ENCODE measurements around the gene UGT3A1. TPM values are rescaled to one million over a fixed set of nuclear protein-coding genes. Genes with fewer than 3 reads are reported as not detected.

Gene UGT3A1
- total and polyA plus RNA-seq, 2 experiments from 2014 or later, result 1.6 to 3.1 TPM

GRCh38 chr5:35999547-35999946 lies 8.4 kb upstream of the UGT3A1 start:
- H3K36me3 Mint-ChIP-seq (ENCODE audit: low read depth), result no peaks in the 10 kb centered on the region
- TF ChIP-seq ETS1 (IDR thresholded peaks at IDR 0.05), result no peak
- TF ChIP-seq ZNF114 (CRISPR knock-in tag; IDR thresholded peaks at IDR 0.05), result no peak
- TF ChIP-seq, protein P1, sequence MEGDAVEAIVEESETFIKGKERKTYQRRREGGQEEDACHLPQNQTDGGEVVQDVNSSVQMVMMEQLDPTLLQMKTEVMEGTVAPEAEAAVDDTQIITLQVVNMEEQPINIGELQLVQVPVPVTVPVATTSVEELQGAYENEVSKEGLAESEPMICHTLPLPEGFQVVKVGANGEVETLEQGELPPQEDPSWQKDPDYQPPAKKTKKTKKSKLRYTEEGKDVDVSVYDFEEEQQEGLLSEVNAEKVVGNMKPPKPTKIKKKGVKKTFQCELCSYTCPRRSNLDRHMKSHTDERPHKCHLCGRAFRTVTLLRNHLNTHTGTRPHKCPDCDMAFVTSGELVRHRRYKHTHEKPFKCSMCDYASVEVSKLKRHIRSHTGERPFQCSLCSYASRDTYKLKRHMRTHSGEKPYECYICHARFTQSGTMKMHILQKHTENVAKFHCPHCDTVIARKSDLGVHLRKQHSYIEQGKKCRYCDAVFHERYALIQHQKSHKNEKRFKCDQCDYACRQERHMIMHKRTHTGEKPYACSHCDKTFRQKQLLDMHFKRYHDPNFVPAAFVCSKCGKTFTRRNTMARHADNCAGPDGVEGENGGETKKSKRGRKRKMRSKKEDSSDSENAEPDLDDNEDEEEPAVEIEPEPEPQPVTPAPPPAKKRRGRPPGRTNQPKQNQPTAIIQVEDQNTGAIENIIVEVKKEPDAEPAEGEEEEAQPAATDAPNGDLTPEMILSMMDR (conservative IDR thresholded peaks at IDR 0.05; ENCODE audit: low read depth in 2 of 2), result no peak
- no peak for TF ChIP-seq ZNF331 (CRISPR knock-in tag; IDR thresholded peaks at IDR 0.05; ENCODE audit: low read depth)
- TF ChIP-seq, protein P2, sequence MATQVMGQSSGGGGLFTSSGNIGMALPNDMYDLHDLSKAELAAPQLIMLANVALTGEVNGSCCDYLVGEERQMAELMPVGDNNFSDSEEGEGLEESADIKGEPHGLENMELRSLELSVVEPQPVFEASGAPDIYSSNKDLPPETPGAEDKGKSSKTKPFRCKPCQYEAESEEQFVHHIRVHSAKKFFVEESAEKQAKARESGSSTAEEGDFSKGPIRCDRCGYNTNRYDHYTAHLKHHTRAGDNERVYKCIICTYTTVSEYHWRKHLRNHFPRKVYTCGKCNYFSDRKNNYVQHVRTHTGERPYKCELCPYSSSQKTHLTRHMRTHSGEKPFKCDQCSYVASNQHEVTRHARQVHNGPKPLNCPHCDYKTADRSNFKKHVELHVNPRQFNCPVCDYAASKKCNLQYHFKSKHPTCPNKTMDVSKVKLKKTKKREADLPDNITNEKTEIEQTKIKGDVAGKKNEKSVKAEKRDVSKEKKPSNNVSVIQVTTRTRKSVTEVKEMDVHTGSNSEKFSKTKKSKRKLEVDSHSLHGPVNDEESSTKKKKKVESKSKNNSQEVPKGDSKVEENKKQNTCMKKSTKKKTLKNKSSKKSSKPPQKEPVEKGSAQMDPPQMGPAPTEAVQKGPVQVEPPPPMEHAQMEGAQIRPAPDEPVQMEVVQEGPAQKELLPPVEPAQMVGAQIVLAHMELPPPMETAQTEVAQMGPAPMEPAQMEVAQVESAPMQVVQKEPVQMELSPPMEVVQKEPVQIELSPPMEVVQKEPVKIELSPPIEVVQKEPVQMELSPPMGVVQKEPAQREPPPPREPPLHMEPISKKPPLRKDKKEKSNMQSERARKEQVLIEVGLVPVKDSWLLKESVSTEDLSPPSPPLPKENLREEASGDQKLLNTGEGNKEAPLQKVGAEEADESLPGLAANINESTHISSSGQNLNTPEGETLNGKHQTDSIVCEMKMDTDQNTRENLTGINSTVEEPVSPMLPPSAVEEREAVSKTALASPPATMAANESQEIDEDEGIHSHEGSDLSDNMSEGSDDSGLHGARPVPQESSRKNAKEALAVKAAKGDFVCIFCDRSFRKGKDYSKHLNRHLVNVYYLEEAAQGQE (IDR thresholded peaks at IDR 0.05; ENCODE audit: unreplicated experiment), result no peak
- no peak for TF ChIP-seq STAT1 (IDR thresholded peaks at IDR 0.05; ENCODE audit: unreplicated experiment)
- no peak for TF ChIP-seq NANOG (IDR thresholded peaks at IDR 0.05; ENCODE audit: borderline replicate concordance)
- no peak for TF ChIP-seq POLR2AphosphoS5 (IDR thresholded peaks at IDR 0.05; ENCODE audit: low read depth)
- TF ChIP-seq ZNF462 (CRISPR knock-in tag; IDR thresholded peaks at IDR 0.05), result no peak
- no peak for TF ChIP-seq EZH2phosphoT487 (IDR thresholded peaks at IDR 0.05; ENCODE audit: unreplicated experiment)
- TF ChIP-seq CREB1 (CRISPR knock-in tag; IDR thresholded peaks at IDR 0.05; ENCODE audit: low read depth), result no peak
- TF ChIP-seq EZH2 (IDR thresholded peaks at IDR 0.05; ENCODE audit: low read depth, unreplicated experiment), result no peak
- no peak for TF ChIP-seq JUNB (IDR thresholded peaks at IDR 0.05; ENCODE audit: unreplicated experiment)

More at GRCh38 chr5:35999547-35999946, 8.4 kb upstream of the UGT3A1 start:
- Mint-ChIP-seq H3K4me1 (peaks cover 3% of the 10 kb centered on the region; the same call in 1 of the 3 replicates), H3K27ac (no peak overlapping the region), H3K9me3 (no peaks in the 10 kb centered on the region; the same call in 2 of the 3 replicates), H3K27me3 (ENCODE audit: insufficient read depth, low read depth, poor library complexity) (peaks cover 3% of the 10 kb centered on the region), H3K4me3 (no peak overlapping the region)
- Histone ChIP-seq H3K4me1 (ENCODE audit: insufficient read depth) (no peaks in the 10 kb centered on the region), H3K9me2 (ENCODE audit: insufficient read depth) (peaks cover 9% of the 10 kb centered on the region; the same call in 1 of the 2 replicates), H3K36me3 (ENCODE audit: insufficient read depth) (no peaks in the 10 kb centered on the region), H3K4me2 (no peak overlapping the region), H3K4me3 (no peak overlapping the region), H3K27me3 (ENCODE audit: insufficient read depth) (no peaks in the 10 kb centered on the region), H3K79me2 (replicated peaks; ENCODE audit: insufficient read depth) (no peaks in the 10 kb centered on the region), H3F3A (replicated peaks; ENCODE audit: low read depth) (no peaks in the 10 kb centered on the region), H4K20me1 (replicated peaks; ENCODE audit: insufficient read depth) (no peaks in the 10 kb centered on the region), H3K27ac (ENCODE audit: low read depth) (no peak overlapping the region), H2AFZ (no peak overlapping the region)
- ATAC-seq, result no peak
- no peak for DNase-seq (ENCODE audit: low spot score)

All from GM23338 (cell line).